ENCODE results near the gene MAMSTR. TPM values are rescaled to one million over a fixed set of nuclear protein-coding genes. Genes with fewer than 3 reads are reported as not detected.

Gene MAMSTR
- total and polyA plus RNA-seq, 4 experiments from 2014 or later: 0.71 to 2.5 (median 1.4) TPM

DNA sequence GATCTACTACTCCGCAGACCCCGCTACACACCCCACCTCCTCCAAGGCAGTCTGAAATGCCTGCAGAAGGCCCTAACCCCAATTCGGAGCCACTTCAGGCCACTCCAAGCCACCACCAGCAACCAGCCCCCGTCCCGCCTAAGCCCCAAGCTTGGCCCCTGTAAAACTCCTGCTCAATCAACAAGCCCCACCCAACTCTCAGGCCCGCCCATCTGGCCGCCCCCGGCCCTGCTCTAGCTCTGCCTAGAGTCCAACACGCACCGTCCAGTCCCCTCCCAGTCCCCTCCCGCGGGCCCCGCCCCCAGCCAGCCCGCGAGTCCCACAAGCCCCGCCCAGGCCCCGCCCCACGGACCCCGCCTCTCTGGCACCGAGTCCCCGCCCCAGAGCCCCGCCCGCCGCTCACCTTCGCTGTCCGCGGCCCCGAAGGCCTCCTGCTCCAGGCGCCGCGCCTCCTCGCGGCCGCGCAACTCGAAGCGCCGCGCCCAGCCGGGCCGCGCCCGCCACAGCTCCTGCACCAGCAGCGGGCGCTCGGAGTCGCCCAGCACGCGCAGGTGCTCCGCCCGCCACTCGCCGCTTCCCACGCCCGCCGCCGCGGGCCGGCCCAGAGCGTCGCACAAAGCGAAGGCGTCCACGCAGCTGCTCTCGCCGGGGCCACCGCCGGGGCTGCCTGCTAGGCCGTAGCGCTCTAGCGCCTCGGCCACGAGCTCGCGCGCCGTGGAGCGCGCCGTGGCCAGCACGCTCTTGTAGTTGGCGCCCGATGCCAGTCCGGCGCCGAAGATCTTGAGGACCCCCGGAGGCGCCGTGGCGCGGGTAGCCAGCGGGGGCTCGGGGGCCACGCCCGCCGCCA is 19.3 kb upstream of the MAMSTR start:
- H3K9me3 ChIP-seq (ENCODE audit: control insufficient read depth in 1 of 2, low read length in 2 of 2): no peaks in the 10 kb centered on the region
- H3K27me3 ChIP-seq (ENCODE audit: insufficient read depth, low read length): no peaks in the 10 kb centered on the region
- Mint-ChIP-seq H3K4me3 (peak overlapping the region; percentile 31 to 72 (median 62)), H3K4me1 (peaks cover 3 to 28% (median 16%) of the 10 kb centered on the region in 4 donors), H3K27me3 (no peaks in the 10 kb centered on the region), H3K36me3 (no peaks in the 10 kb centered on the region), H3K9me3 (no peaks in the 10 kb centered on the region), H3K27ac (peak overlapping the region in 6 of 7 donors; percentile 27 to 92 (median 72))
- H3K4me3 ChIP-seq (ENCODE audit: low read length in 2 of 2): peak overlapping the region in 1 of 2 donors; percentile 24
- no peaks in the 10 kb centered on the region for H3K36me3 ChIP-seq (ENCODE audit: insufficient read depth, low read length)
- no peak overlapping the region for H3K27ac ChIP-seq (ENCODE audit: low read depth, low read length)
- DNase-seq: peak; percentile 85 to 91 (median 86)
- peaks cover 29% of the 10 kb centered on the region for H3K4me1 ChIP-seq (ENCODE audit: insufficient read depth, low read length)
- intact Hi-C loops (cut with micrococcal nuclease): loop anchor here (1.0 to 2.0 kb wide), 4 partner anchors 24 to 102 kb away; partner anchors contain the start of genes CA11 and DBP
- CTCF ChIA-PET (ENCODE audit: partially characterized antibody): interaction anchor here (0.7 to 2.7 kb wide), 11 partner anchors 10 to 254 kb away, joined by 3 to 12 read pairs (median 4); partner anchors contain the start of genes CA11, FGF21 and GYS1
- POLR2A ChIA-PET (ENCODE audit: partially characterized antibody): interaction anchor here (0.7 to 2.7 kb wide), 13 partner anchors 9 to 254 kb away, joined by 3 to 37 read pairs (median 8); partner anchors contain the start of genes CA11, DBP, GYS1 and RPL18

DNA sequence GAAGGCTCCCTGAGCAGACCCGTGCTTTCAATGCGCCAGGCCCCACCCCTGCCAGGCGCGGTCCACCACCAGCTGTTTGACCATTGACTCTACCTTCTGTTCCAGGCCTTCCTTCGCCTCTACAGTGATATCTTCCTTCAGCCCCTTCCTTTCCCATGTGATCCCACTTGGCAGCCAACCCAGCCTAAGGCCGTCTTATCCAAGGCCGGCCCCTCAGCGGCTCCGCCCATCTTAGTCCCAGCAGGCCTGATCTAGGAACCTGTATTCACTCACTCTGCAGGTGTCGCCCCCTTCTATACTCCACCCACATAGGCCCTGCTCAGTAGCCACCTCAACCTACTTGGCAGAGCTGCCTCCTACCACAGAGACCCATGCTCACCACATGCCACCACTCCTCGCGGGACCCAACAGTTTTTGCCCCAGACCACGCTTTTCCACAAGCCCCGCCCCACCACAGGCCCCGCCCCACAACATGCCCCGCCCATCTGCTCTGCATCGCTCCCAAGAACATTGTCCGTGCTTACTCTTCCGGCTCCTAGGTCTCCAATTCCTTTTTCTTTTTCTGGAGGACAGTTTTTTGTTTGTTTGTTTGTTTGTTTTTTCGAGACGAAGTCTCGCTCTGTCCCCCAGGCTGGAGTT is 18.0 kb upstream of the MAMSTR start:
- Histone ChIP-seq H3K4me3 (ENCODE audit: low read length in 2 of 2) (no peak overlapping the region), H3K4me1 (ENCODE audit: insufficient read depth, low read length) (peaks cover 29% of the 10 kb centered on the region), H3K36me3 (ENCODE audit: insufficient read depth, low read length) (no peaks in the 10 kb centered on the region), H3K27ac (ENCODE audit: low read depth, low read length) (no peak overlapping the region), H3K27me3 (ENCODE audit: insufficient read depth, low read length) (no peaks in the 10 kb centered on the region), H3K9me3 (ENCODE audit: control insufficient read depth in 1 of 2, low read length in 2 of 2) (no peaks in the 10 kb centered on the region)
- DNase-seq: no peak
- H3K4me3 Mint-ChIP-seq: peak overlapping the region in 5 of 8 donors; percentile 21 to 65 (median 43)
- ChIA-PET CTCF (ENCODE audit: partially characterized antibody) (interaction anchor here (1.9 to 2.7 kb wide), 3 partner anchors 10 to 63 kb away, joined by 12 read pairs; no protein-coding TSS in a partner anchor), POLR2A (ENCODE audit: partially characterized antibody) (interaction anchor here (0.6 to 2.7 kb wide), 5 partner anchors 17 to 135 kb away, joined by 3 to 21 read pairs (median 11); partner anchors contain the start of genes CA11 and PPP1R15A)
- H3K9me3 Mint-ChIP-seq: no peaks in the 10 kb centered on the region
- H3K27ac Mint-ChIP-seq: peak overlapping the region in 4 of 7 donors; percentile 14 to 59 (median 50)
- no peaks in the 10 kb centered on the region for H3K27me3 Mint-ChIP-seq
- H3K36me3 Mint-ChIP-seq: no peaks in the 10 kb centered on the region
- intact Hi-C loops (cut with micrococcal nuclease): no loop called here
- peaks cover 3 to 28% (median 14%) of the 10 kb centered on the region in 4 donors for H3K4me1 Mint-ChIP-seq

DNA sequence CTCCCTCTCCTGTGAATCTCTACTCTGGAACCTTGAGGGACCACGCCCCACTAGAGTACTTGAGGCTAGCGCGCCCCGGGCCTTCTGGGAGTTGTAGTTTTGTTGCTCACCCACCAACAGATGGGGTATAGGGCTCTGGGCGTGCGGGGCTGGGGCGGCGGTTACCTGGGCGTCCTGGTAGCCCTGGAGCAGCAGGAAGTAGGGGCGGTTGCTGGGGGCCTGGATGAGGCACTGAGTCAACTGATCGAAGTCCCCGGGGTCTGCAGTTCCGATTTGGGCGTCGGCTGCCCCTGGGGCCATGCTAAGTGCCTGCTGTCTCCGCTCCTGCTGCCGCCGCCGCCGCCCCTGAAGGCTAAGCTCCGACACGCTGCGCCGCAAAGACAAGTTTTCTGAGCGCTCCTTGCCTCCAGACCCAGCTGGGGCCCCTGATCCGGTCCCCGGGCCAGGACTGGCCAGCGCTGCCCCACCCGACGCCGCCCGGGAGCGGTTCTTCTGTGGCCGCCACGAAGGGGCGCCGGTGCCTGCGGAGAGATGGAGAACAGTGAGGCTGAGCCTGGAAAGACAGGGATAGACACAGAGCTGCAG is 15.6 kb upstream of the MAMSTR start:
- no peaks in the 10 kb centered on the region for H3K27me3 ChIP-seq (ENCODE audit: insufficient read depth, low read length)
- peaks cover 15% of the 10 kb centered on the region for H3K4me1 ChIP-seq (ENCODE audit: insufficient read depth, low read length)
- H3K27ac ChIP-seq (ENCODE audit: low read depth, low read length): no peak overlapping the region
- no peak overlapping the region for H3K27ac Mint-ChIP-seq
- DNase-seq: no peak
- CTCF ChIA-PET (ENCODE audit: partially characterized antibody): interaction anchor here (1.3 kb wide), 1 partner anchor 11 kb away, joined by 8 read pairs; no protein-coding TSS in a partner anchor
- H3K4me1 Mint-ChIP-seq: peaks cover 0 to 11% (median 6%) of the 10 kb centered on the region in 4 donors
- no peaks in the 10 kb centered on the region for H3K36me3 ChIP-seq (ENCODE audit: insufficient read depth, low read length)
- H3K36me3 Mint-ChIP-seq: no peaks in the 10 kb centered on the region
- intact Hi-C loops (cut with micrococcal nuclease): no loop called here
- no peak overlapping the region for H3K4me3 Mint-ChIP-seq
- H3K27me3 Mint-ChIP-seq: no peaks in the 10 kb centered on the region
- no peaks in the 10 kb centered on the region for H3K9me3 ChIP-seq (ENCODE audit: control insufficient read depth in 1 of 2, low read length in 2 of 2)
- no peak overlapping the region for H3K4me3 ChIP-seq (ENCODE audit: low read length in 2 of 2)
- H3K9me3 Mint-ChIP-seq: no peaks in the 10 kb centered on the region
- POLR2A ChIA-PET (ENCODE audit: partially characterized antibody): no interaction called here

DNA sequence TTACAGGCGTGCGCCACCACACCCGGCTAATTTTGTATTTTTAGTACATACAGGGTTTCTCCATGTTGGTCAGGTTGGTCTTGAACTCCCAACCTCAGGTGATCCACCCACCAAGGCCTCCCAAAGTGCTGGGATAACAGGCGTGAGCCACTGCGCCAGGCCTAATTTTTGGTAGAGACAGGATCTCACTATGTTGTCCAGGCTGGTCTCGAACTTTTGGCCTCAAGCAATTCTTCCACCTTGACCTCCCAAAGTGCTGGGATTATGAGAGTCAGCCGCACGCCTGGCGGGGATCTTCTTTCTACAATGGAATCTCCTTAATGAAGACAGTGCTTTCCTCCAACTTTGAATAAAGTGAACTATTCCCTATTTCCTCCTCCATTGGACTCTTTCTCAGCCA is 15.1 kb upstream of the MAMSTR start:
- CTCF ChIA-PET (ENCODE audit: partially characterized antibody): interaction anchor here (1.3 kb wide), 1 partner anchor 10 kb away, joined by 8 read pairs; no protein-coding TSS in a partner anchor
- POLR2A ChIA-PET (ENCODE audit: partially characterized antibody): no interaction called here

DNA sequence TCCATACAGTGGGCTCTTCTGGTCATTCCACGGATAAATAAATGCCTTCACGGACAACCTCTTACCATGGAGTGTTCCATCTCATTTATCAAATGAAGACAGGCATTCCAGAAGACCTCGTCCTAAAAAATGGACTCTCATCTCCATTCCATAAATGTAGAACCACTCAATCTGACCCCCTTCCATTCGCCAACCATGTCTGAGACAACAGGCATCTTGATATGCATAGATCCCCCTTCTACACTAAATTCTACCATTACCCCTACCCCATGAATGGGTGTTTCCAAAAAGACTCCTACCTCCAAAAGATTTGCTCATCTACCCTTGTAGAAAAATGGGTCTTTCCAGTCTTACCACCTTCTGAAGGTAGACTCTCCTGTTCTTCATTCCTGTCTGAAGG is 11.9 kb upstream of the MAMSTR start:
- H3K36me3 Mint-ChIP-seq: peaks cover under 1 to 7% of the 10 kb centered on the region in 2 donors
- no peaks in the 10 kb centered on the region for H3K9me3 ChIP-seq (ENCODE audit: control insufficient read depth in 1 of 2, low read length in 2 of 2)
- no peak overlapping the region for H3K27ac ChIP-seq (ENCODE audit: low read depth, low read length)
- POLR2A ChIA-PET (ENCODE audit: partially characterized antibody): interaction anchor here (1.1 kb wide), 1 partner anchor 17 kb away, joined by 4 read pairs; no protein-coding TSS in a partner anchor
- intact Hi-C loops (cut with micrococcal nuclease): no loop called here
- no peak overlapping the region for H3K27ac Mint-ChIP-seq
- H3K4me1 Mint-ChIP-seq: peaks cover 3 to 11% (median 5%) of the 10 kb centered on the region in 4 donors
- H3K36me3 ChIP-seq (ENCODE audit: insufficient read depth, low read length): no peaks in the 10 kb centered on the region
- no peak overlapping the region for H3K4me3 ChIP-seq (ENCODE audit: low read length in 2 of 2)
- H3K4me3 Mint-ChIP-seq: no peak overlapping the region
- H3K27me3 ChIP-seq (ENCODE audit: insufficient read depth, low read length): no peaks in the 10 kb centered on the region
- DNase-seq: no peak
- peaks cover 8% of the 10 kb centered on the region for H3K4me1 ChIP-seq (ENCODE audit: insufficient read depth, low read length)
- no peaks in the 10 kb centered on the region for H3K27me3 Mint-ChIP-seq
- CTCF ChIA-PET (ENCODE audit: partially characterized antibody): no interaction called here
- peaks cover 0 to 4% (median 2%) of the 10 kb centered on the region in 8 donors for H3K9me3 Mint-ChIP-seq

More for the DNA sequence above, 15.1 kb upstream of the MAMSTR start:
- peaks cover 0 to 2% (median 0%) of the 10 kb centered on the region in 8 donors for H3K9me3 Mint-ChIP-seq
- no peak overlapping the region for H3K4me3 Mint-ChIP-seq
- H3K4me3 ChIP-seq (ENCODE audit: low read length in 2 of 2): no peak overlapping the region
- DNase-seq: no peak
- no peaks in the 10 kb centered on the region for H3K36me3 Mint-ChIP-seq
- H3K4me1 Mint-ChIP-seq: peaks cover 0 to 7% (median 4%) of the 10 kb centered on the region in 4 donors
- no peaks in the 10 kb centered on the region for H3K36me3 ChIP-seq (ENCODE audit: insufficient read depth, low read length)
- H3K27ac Mint-ChIP-seq: no peak overlapping the region
- H3K9me3 ChIP-seq (ENCODE audit: control insufficient read depth in 1 of 2, low read length in 2 of 2): no peaks in the 10 kb centered on the region
- H3K27ac ChIP-seq (ENCODE audit: low read depth, low read length): no peak overlapping the region
- H3K27me3 Mint-ChIP-seq: no peaks in the 10 kb centered on the region
- intact Hi-C loops (cut with micrococcal nuclease): no loop called here
- H3K4me1 ChIP-seq (ENCODE audit: insufficient read depth, low read length): peaks cover 10% of the 10 kb centered on the region
- H3K27me3 ChIP-seq (ENCODE audit: insufficient read depth, low read length): no peaks in the 10 kb centered on the region

DNA sequence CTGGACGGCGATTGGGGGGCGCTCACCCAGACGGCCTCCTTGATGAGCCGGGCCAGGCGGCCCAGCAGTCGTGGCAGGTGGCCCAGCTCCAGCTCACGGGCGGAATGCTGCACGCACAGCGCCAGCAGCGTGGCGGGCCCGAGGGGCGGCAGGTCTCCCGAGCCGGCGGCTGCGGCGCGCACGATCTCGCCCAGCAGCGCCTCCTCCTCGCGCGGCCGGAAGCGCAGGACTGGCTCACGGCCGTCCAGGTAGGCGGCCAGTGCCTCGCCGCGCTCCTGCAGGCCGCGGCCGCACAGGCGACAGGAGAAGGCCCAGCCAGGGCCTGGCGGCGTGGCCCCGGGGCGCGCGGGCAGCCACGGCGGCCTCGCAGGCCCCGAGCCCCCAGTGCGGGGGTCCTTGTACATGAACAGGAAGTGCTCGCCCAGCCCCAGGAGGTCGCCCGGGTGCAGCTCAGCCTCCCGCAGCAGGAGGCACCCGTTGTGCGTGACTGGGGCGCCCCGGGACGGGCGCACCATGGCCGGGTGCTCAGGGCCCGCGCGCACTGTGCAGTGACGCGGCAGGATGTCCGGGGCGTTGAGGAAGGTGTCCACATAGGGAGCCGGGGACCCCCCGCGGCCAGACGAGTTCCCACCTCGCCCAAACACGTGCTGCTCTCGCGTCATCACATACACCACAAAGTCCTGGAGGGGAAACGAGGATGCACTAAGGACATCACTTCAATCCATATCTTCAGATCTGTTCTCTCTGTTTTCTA is 9.6 kb upstream of the MAMSTR start:
- Histone ChIP-seq H3K27ac (ENCODE audit: low read depth, low read length) (no peak overlapping the region), H3K9me3 (ENCODE audit: control insufficient read depth in 1 of 2, low read length in 2 of 2) (no peaks in the 10 kb centered on the region), H3K4me1 (ENCODE audit: insufficient read depth, low read length) (peaks cover 25% of the 10 kb centered on the region), H3K27me3 (ENCODE audit: insufficient read depth, low read length) (no peaks in the 10 kb centered on the region), H3K4me3 (ENCODE audit: low read length in 2 of 2) (no peak overlapping the region), H3K36me3 (ENCODE audit: insufficient read depth, low read length) (no peaks in the 10 kb centered on the region)
- no peak for DNase-seq
- peaks cover 15 to 30% (median 19%) of the 10 kb centered on the region in 4 donors for H3K4me1 Mint-ChIP-seq
- intact Hi-C loops (cut with micrococcal nuclease): no loop called here
- H3K27me3 Mint-ChIP-seq: no peaks in the 10 kb centered on the region
- peak overlapping the region in 1 of 8 donors; percentile 46 for H3K4me3 Mint-ChIP-seq
- H3K36me3 Mint-ChIP-seq: peaks cover 6 to 17% of the 10 kb centered on the region in 2 donors
- CTCF ChIA-PET (ENCODE audit: partially characterized antibody): interaction anchor here (0.6 kb wide), 1 partner anchor 200 kb away, joined by 3 read pairs; no protein-coding TSS in a partner anchor
- POLR2A ChIA-PET (ENCODE audit: partially characterized antibody): interaction anchor here (5.5 kb wide), 1 partner anchor 10 kb away, joined by 37 read pairs; no protein-coding TSS in a partner anchor
- H3K27ac Mint-ChIP-seq: no peak overlapping the region
- H3K9me3 Mint-ChIP-seq: peaks cover 0 to 14% (median 11%) of the 10 kb centered on the region in 8 donors

All from CD4-positive, alpha-beta memory T cell (primary cell).